ENCODE data around the gene ZNF532. TPM values are rescaled to one million over a fixed set of nuclear protein-coding genes. Genes with fewer than 3 reads are reported as not detected.

The ZNF532 gene
- total RNA-seq, 1 donor from 2014 or later: 77.1 TPM

- intact Hi-C loops (cut with DNase I): no loop called here
- no peak for DNase-seq (ENCODE audit: extremely low spot score in 2 of 2)
- Histone ChIP-seq H3K27me3 (no peaks in the 10 kb centered on the region), H3K4me1 (peaks cover 72% of the 10 kb centered on the region), H3K4me3 (peak overlapping the region in 1 of 2 donors; percentile 25), H3K9me3 (no peaks in the 10 kb centered on the region), H3K27ac (peak overlapping the region; percentile 100), H3K36me3 (peaks cover 0 to 25% of the 10 kb centered on the region in 2 donors)
- TF ChIP-seq POLR2A (IDR thresholded peaks at IDR 0.05) (no peak), POLR2AphosphoS5 (IDR thresholded peaks at IDR 0.05; ENCODE audit: insufficient read depth in 1 of 2, low read depth in 1 of 2) (no peak)
- TF ChIP-seq, protein P1, sequence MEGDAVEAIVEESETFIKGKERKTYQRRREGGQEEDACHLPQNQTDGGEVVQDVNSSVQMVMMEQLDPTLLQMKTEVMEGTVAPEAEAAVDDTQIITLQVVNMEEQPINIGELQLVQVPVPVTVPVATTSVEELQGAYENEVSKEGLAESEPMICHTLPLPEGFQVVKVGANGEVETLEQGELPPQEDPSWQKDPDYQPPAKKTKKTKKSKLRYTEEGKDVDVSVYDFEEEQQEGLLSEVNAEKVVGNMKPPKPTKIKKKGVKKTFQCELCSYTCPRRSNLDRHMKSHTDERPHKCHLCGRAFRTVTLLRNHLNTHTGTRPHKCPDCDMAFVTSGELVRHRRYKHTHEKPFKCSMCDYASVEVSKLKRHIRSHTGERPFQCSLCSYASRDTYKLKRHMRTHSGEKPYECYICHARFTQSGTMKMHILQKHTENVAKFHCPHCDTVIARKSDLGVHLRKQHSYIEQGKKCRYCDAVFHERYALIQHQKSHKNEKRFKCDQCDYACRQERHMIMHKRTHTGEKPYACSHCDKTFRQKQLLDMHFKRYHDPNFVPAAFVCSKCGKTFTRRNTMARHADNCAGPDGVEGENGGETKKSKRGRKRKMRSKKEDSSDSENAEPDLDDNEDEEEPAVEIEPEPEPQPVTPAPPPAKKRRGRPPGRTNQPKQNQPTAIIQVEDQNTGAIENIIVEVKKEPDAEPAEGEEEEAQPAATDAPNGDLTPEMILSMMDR (IDR thresholded peaks at IDR 0.05): no peak
Measured at GRCh38 chr18:58867281-58867961, 2.7 kb downstream of the ZNF532 start.

GRCh38 chr18:58868440-58868839, 3.8 kb downstream of the ZNF532 start:
- Histone ChIP-seq H3K36me3 (peaks cover 0 to 29% of the 10 kb centered on the region in 2 donors), H3K4me3 (no peak overlapping the region), H3K27me3 (no peaks in the 10 kb centered on the region), H3K9me3 (no peaks in the 10 kb centered on the region), H3K27ac (no peak overlapping the region), H3K4me1 (peaks cover 66% of the 10 kb centered on the region)
- intact Hi-C loops (cut with DNase I): no loop called here
- no peak for TF ChIP-seq POLR2A (IDR thresholded peaks at IDR 0.05)
- TF ChIP-seq POLR2AphosphoS5 (IDR thresholded peaks at IDR 0.05; ENCODE audit: insufficient read depth in 1 of 2, low read depth in 1 of 2): no peak
- TF ChIP-seq, protein P1 (IDR thresholded peaks at IDR 0.05): no peak
- DNase-seq (ENCODE audit: extremely low spot score in 2 of 2): no peak

GRCh38 chr18:58870130-58870529, 5.5 kb downstream of the ZNF532 start:
- no peak for DNase-seq (ENCODE audit: extremely low spot score in 2 of 2)
- H3K27ac ChIP-seq: no peak overlapping the region
- H3K36me3 ChIP-seq: peaks cover 0 to 29% of the 10 kb centered on the region in 2 donors
- no peaks in the 10 kb centered on the region for H3K27me3 ChIP-seq
- H3K4me3 ChIP-seq: no peak overlapping the region
- no peaks in the 10 kb centered on the region for H3K9me3 ChIP-seq
- TF ChIP-seq POLR2AphosphoS5 (IDR thresholded peaks at IDR 0.05; ENCODE audit: insufficient read depth in 1 of 2, low read depth in 1 of 2): no peak
- TF ChIP-seq, protein P1 (IDR thresholded peaks at IDR 0.05): no peak
- TF ChIP-seq POLR2A (IDR thresholded peaks at IDR 0.05): no peak
- peaks cover 52% of the 10 kb centered on the region for H3K4me1 ChIP-seq
- intact Hi-C loops (cut with DNase I): no loop called here

DNA sequence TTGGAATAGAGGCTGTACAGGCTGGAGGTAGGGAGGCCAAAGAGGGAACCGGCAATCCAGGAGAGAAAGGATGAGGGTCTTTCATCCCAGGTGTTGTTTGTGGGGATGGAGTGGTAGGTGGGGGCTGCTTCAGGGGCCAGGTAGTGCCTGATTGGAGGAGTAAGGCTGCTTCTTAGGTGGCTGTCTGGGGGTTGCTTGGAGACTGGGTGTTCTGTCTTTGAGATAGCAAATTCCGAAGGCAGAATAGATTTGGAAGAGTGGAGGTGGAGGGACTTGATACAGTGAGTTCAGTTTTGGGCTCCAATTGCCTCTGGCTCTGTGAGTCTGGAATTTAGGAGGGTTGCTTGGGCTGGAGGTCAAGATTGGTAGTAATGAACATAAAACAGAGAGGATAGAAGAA, 5.9 kb downstream of the ZNF532 start:
- TF ChIP-seq, protein P1 (IDR thresholded peaks at IDR 0.05): no peak
- no peak for TF ChIP-seq POLR2A (IDR thresholded peaks at IDR 0.05)
- TF ChIP-seq POLR2AphosphoS5 (IDR thresholded peaks at IDR 0.05; ENCODE audit: insufficient read depth in 1 of 2, low read depth in 1 of 2): no peak
- intact Hi-C loops (cut with DNase I): no loop called here
- H3K27me3 ChIP-seq: no peaks in the 10 kb centered on the region
- peaks cover 47% of the 10 kb centered on the region for H3K4me1 ChIP-seq
- H3K9me3 ChIP-seq: no peaks in the 10 kb centered on the region
- H3K4me3 ChIP-seq: no peak overlapping the region
- peaks cover 0 to 29% of the 10 kb centered on the region in 2 donors for H3K36me3 ChIP-seq
- no peak for DNase-seq (ENCODE audit: extremely low spot score in 2 of 2)
- H3K27ac ChIP-seq: no peak overlapping the region
